A549 treated with CpdA at 1 μM for 4 hours (cell line): ENCODE data around the gene KLHL35. TPM values are rescaled to one million over a fixed set of nuclear protein-coding genes. Genes with fewer than 3 reads are reported as not detected.

Source experiments
- total RNA-seq: library from RNA; stranded (reverse); fragments of 200-300 nt; extraction: Qiagen RNA extraction; gene quantifications from 5 replicates; pipeline ENCODE4 v1.2.3, GENCODE V29; 2022; ENCODE audit warnings: low read depth

Gene KLHL35
- total RNA-seq = 0.64 to 1.4 TPM (median 1.1 TPM) in 5 replicates

GRCh38 chr11:75432911-75433321 lies at the start of gene KLHL35:
Gene KLHL35 (minus strand): TSS chr11:75433203. CDS start chr11:75430629, 2,574 bp downstream.

GRCh38 chr11:75399344-75400145 lies 33.5 kb downstream of the KLHL35 start, which contains the start of gene RPS3:
Gene RPS3 (plus strand): TSS chr11:75399518. CDS start chr11:75399548, 30 bp downstream.

Other genes with a start within 250 kb of the KLHL35 start
- gene TPBGL, start 192.4 kb downstream of the KLHL35 start, total RNA-seq = 0.15 to 0.35 TPM (median 0.20 TPM) in 5 replicates
- 2.7 to 4.3 TPM (median 3.4 TPM) in 5 replicates for gene ARRB1, start 81.5 kb downstream of the KLHL35 start, total RNA-seq
- 3,374 to 4,316 TPM (median 3,431 TPM) in 5 replicates for gene RPS3, start 33.7 kb downstream of the KLHL35 start, total RNA-seq
- gene GDPD5, start 92.7 kb upstream of the KLHL35 start, total RNA-seq = 8.1 to 13.4 TPM (median 11.2 TPM) in 5 replicates
- gene SERPINH1, start 129.1 kb upstream of the KLHL35 start, total RNA-seq = 72.0 to 121 TPM (median 107 TPM) in 5 replicates
- 1.5 to 1.7 TPM (median 1.7 TPM) in 5 replicates for gene MAP6, start 235.8 kb upstream of the KLHL35 start, total RNA-seq